ENCODE measurements around the gene HEPN1. TPM values are rescaled to one million over a fixed set of nuclear protein-coding genes. Genes with fewer than 3 reads are reported as not detected.

HEPN1 gene
- total and polyA plus RNA-seq, 9 of the 15 experiments (the other 6 are each of a cell fraction or from before 2014, with no cell fraction given), result not detected

DNA sequence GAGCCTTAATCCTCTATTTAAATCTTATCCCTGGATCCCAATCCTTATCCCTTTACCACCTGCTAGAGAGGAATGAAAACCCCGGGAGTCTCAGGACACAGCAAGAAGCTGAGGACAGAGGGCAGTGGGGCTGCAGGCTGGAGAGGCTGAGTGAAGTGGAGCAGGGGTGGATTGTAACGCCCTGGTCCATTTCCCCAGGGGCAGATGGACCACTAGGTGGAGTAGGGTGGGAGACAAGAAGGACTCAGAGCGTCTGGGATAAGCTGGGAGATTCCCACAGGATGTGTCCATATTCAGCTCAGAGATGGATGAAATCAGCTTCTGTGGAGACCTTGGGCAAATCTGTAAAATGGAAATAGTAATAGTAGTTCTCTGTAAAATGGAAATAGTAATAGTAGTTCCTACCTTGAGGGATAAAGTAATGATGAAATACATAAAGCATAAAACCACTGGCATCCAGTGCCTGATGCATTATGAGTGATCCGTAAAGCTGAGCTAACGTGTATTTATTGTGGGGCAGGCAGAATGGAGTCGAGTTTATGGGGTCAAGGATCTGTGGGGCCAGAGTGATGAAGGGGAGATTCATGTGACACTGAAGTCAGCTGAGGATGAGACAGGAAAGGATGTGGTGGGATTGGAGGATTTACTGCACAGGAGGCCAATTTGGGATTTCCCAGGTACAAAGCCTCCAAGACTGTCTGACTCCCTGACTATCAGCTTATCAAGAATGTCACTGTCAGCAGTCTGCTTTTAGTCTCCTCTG is 19.5 kb upstream of the HEPN1 start (continued):
- TF ChIP-seq, protein P1, sequence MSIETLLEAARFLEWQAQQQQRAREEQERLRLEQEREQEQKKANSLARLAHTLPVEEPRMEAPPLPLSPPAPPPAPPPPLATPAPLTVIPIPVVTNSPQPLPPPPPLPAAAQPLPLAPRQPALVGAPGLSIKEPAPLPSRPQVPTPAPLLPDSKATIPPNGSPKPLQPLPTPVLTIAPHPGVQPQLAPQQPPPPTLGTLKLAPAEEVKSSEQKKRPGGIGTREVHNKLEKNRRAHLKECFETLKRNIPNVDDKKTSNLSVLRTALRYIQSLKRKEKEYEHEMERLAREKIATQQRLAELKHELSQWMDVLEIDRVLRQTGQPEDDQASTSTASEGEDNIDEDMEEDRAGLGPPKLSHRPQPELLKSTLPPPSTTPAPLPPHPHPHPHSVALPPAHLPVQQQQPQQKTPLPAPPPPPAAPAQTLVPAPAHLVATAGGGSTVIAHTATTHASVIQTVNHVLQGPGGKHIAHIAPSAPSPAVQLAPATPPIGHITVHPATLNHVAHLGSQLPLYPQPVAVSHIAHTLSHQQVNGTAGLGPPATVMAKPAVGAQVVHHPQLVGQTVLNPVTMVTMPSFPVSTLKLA (conservative IDR thresholded peaks at IDR 0.05), result no peak
- TF ChIP-seq ERF (CRISPR knock-in tag; IDR thresholded peaks at IDR 0.05) (no peak), RBM15 (IDR thresholded peaks at IDR 0.05; ENCODE audit: insufficient read depth, low read length) (no peak), HDGF (IDR thresholded peaks at IDR 0.05) (no peak), KLF16 (IDR thresholded peaks at IDR 0.05) (no peak)

DNA sequence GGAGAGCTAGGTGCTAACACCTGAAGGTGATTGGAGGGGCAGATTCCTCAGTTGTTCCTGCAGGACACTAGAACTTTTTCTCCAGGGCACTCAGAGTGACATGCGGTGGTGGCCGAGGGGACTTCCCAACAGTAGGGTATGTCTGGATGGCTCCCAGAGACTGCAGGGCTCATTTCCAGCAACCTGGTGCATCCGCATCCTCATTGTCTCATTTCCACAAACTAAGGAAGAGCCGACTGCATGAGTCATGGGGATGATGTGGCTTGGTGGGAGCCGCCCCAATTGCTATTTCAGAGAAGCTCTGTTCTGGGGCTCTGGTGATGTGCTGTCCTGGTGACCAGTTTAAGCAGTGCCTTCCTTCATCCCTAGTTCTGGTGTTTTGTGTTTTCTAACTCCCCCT is 18.6 kb upstream of the HEPN1 start:
- H2AFZ ChIP-seq (ENCODE audit: low read depth, low read length), result no peak overlapping the region
- H3K4me3 ChIP-seq, result no peak overlapping the region
- H3K27me3 ChIP-seq (ENCODE audit: control insufficient read depth in 2 of 2, insufficient read depth in 2 of 2, low read length in 2 of 2), result peaks cover 7 to 31% of the 10 kb centered on the region in 2 experiments; a peak in 4 of 5 replicates
- DNase-seq (ENCODE audit: extremely low read depth in 1 of 4, low spot score in 3 of 4) (no peak), ATAC-seq (no peak), FAIRE-seq (no peak)
- ChIA-PET POLR2A (no interaction called here), CTCF (ENCODE audit: low intra/inter-chr PET ratio) (no interaction called here)
- in situ Hi-C loops (cut with MboI) (no loop called here), intact Hi-C loops (cut with micrococcal nuclease) (no loop called here)
- 3% methylated on average over 5 of the region's 5 CpGs for WGBS (ENCODE audit: insufficient coverage, low coverage, missing lambda C conversion rate)
- no peak overlapping the region for H3K9ac ChIP-seq (ENCODE audit: insufficient read depth in 1 of 2, low read depth in 2 of 2, low read length in 2 of 2)
- no peaks in the 10 kb centered on the region for H3K9me1 ChIP-seq (ENCODE audit: control insufficient read depth, insufficient read depth, low read length)
- 0 out of 2 replicates have a peak, but pooled peaks cover 4% of the 10 kb centered on the region for H4K20me1 ChIP-seq (replicated peaks; ENCODE audit: control insufficient read depth, insufficient read depth, low read length)
- H3K79me2 ChIP-seq (ENCODE audit: control insufficient read depth, insufficient read depth, low read length), result no peaks in the 10 kb centered on the region
- H3K36me3 ChIP-seq (ENCODE audit: control insufficient read depth, insufficient read depth, low read length), result no peaks in the 10 kb centered on the region
- no peaks in the 10 kb centered on the region for H3K4me1 ChIP-seq (replicated peaks in 1 of 2; ENCODE audit: control insufficient read depth in 2 of 2, insufficient read depth in 2 of 2, low read length in 2 of 2)
- no peak overlapping the region for H3K27ac ChIP-seq (ENCODE audit: extremely low read depth, low read depth, low read length)
- no peak overlapping the region for H3K4me2 ChIP-seq (ENCODE audit: insufficient read depth, low read length)
- BruUV-seq (replicated peaks), result no TSS peak
- H3K9me3 ChIP-seq (replicated peaks; ENCODE audit: control insufficient read depth, insufficient read depth, low read depth, low read length), result no peaks in the 10 kb centered on the region
- TF ChIP-seq KDM2B (CRISPR knock-in tag; IDR thresholded peaks at IDR 0.05), result no peak
- TF ChIP-seq ZSCAN32 (CRISPR knock-in tag; IDR thresholded peaks at IDR 0.05), result no peak
- no peak for TF ChIP-seq E2F3 (CRISPR knock-in tag; IDR thresholded peaks at IDR 0.05)
- TF ChIP-seq, protein P2, sequence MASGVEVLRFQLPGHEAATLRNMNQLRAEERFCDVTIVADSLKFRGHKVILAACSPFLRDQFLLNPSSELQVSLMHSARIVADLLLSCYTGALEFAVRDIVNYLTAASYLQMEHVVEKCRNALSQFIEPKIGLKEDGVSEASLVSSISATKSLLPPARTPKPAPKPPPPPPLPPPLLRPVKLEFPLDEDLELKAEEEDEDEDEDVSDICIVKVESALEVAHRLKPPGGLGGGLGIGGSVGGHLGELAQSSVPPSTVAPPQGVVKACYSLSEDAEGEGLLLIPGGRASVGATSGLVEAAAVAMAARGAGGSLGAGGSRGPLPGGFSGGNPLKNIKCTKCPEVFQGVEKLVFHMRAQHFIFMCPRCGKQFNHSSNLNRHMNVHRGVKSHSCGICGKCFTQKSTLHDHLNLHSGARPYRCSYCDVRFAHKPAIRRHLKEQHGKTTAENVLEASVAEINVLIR (CRISPR knock-in tag; IDR thresholded peaks at IDR 0.05), result no peak

Data from K562 (cell line).